Mesendoderm (in vitro differentiated cells): ENCODE measurements around the gene HNRNPA3.

ENCODE experiments used
- DNase-seq: peaks from one replicate; pipeline ENCODE4 v3.0.0; 2013
- H2AK5ac ChIP-seq: 2 replicates; pipeline ENCODE4 v1.6.1; 2013; ENCODE audit warnings: low read length, inconsistent platforms
- H2BK120ac ChIP-seq: 2 replicates; pipeline ENCODE4 v1.6.1; 2013; ENCODE audit warnings: low read depth, mild to moderate bottlenecking, low read length, moderate library complexity, mixed read lengths
- H2BK15ac ChIP-seq: replicated peaks from 2 replicates; pipeline ENCODE4 v1.6.1; 2013; ENCODE audit warnings: low read depth, mild to moderate bottlenecking, moderate library complexity
- H2BK5ac ChIP-seq: 2 replicates; pipeline ENCODE4 v1.6.1; 2013; ENCODE audit warnings: low read length, inconsistent platforms
- H3K18ac ChIP-seq: 2 replicates; pipeline ENCODE4 v1.6.1; 2013; ENCODE audit warnings: mild to moderate bottlenecking, low read length, mixed read lengths
- H3K23ac ChIP-seq: one replicate; pipeline ENCODE4 v1.6.1; 2013; ENCODE audit warnings: low read length
- H3K27ac ChIP-seq: 2 replicates; pipeline ENCODE4 v1.5.1; 2013; ENCODE audit warnings: low read depth, mild to moderate bottlenecking, inconsistent platforms, low read length, moderate library complexity
- H3K27me3 ChIP-seq: 2 replicates; pipeline ENCODE4 v1.6.1; 2013; ENCODE audit warnings: low read length, control low read depth, mild to moderate bottlenecking, inconsistent platforms; ENCODE audit not compliant: insufficient read depth, poor library complexity
- H3K36me3 ChIP-seq: 2 replicates; pipeline ENCODE4 v1.6.1; 2013; ENCODE audit warnings: low read length, inconsistent platforms; ENCODE audit not compliant: control insufficient read depth, insufficient read depth
- H3K4ac ChIP-seq: one replicate; pipeline ENCODE4 v1.6.1; 2013; ENCODE audit warnings: low read depth, mild to moderate bottlenecking, low read length, moderate library complexity
- H3K4me1 ChIP-seq: 2 replicates; pipeline ENCODE4 v1.6.1; 2013; ENCODE audit warnings: low read depth, low read length, inconsistent platforms; ENCODE audit not compliant: control insufficient read depth
- H3K4me2 ChIP-seq: 2 replicates; pipeline ENCODE4 v1.6.1; 2013; ENCODE audit warnings: low read length
- H3K4me3 ChIP-seq: 2 replicates; pipeline ENCODE4 v1.5.1; 2013; ENCODE audit warnings: mild to moderate bottlenecking, low read length
- H3K56ac ChIP-seq: one replicate; pipeline ENCODE4 v1.6.1; 2013; ENCODE audit warnings: low read length
- H3K79me1 ChIP-seq: 2 replicates; pipeline ENCODE4 v1.6.1; 2013; ENCODE audit warnings: low read length, inconsistent platforms
- H3K79me2 ChIP-seq: 2 replicates; pipeline ENCODE4 v1.6.1; 2013; ENCODE audit warnings: mild to moderate bottlenecking, low read length; ENCODE audit not compliant: control insufficient read depth, insufficient read depth
- H3K9ac ChIP-seq: 2 replicates; pipeline ENCODE4 v1.6.1; 2013; ENCODE audit warnings: low read length, inconsistent platforms
- H4K5ac ChIP-seq: one replicate; pipeline ENCODE4 v1.6.1; 2013; ENCODE audit warnings: low read length
- H4K8ac ChIP-seq: one replicate; pipeline ENCODE4 v1.6.1; 2013; ENCODE audit warnings: low read depth, mild to moderate bottlenecking, control low read depth, low read length, moderate library complexity
- WGBS: extraction: QIAGEN DNeasy Blood & Tissue Kit; methylation state at CpG from one replicate; pipeline ENCODE4 v1.1.7; 2013; ENCODE audit warnings: low lambda C conversion rate, missing lambda C conversion rate; ENCODE audit not compliant: insufficient coverage; ENCODE audit errors: extremely low coverage; 5-methylcytosine and 5-hydroxymethylcytosine counted together

The HNRNPA3 gene

DNA sequence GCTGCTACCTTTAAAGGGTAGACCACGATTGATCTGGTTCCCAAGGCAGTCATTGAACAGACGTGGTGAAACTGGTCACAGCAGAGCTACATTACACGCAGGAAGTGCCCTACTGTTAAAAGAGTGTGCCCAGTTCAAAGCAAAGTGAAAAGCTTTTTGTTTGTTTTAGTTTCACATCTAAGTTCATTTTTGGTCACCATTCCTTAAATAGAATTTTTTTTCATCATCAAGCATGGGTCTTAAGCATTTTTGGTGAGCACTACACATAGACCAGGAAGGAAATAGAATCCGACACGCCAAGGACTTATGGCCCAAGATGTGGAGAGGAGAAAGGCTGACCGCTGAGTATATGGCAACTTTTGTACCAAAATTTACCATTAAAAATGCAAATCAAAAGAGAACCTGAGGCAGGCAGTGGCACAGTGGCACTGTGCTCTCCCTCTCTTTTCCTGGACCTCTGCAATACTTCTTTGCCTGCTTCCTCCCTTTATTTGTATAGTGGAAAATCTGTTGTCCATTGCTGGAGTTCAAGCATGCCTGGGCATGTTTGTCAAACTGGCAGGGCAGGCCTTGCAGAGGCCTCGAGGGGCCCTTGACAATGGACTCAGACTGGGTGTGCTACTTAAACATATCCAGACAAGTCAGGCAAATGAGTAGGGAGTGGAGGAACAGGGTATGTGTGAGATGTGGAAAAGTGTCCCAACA lies 42.6 kb upstream of the HNRNPA3 start:
- no peaks in the 10 kb centered on the region for H3K79me2 ChIP-seq
- peak overlapping the region; percentile 48 for H2BK120ac ChIP-seq
- DNase-seq, result no peak
- no peaks in the 10 kb centered on the region for H3K36me3 ChIP-seq
- no peak overlapping the region for H3K27ac ChIP-seq
- no peak overlapping the region for H3K23ac ChIP-seq
- H3K18ac ChIP-seq, result peak overlapping the region; percentile 20
- no peak overlapping the region for H2BK5ac ChIP-seq
- H4K8ac ChIP-seq, result no peak overlapping the region
- no CpG with 5 or more reads among the region's 7 CpGs for WGBS
- H3K27me3 ChIP-seq, result no peaks in the 10 kb centered on the region
- H2BK15ac ChIP-seq, result no peak overlapping the region
- H4K5ac ChIP-seq, result no peak overlapping the region
- H3K56ac ChIP-seq, result peak overlapping the region; percentile 35
- H3K4me2 ChIP-seq, result no peak overlapping the region
- peak overlapping the region; percentile 37 for H3K4ac ChIP-seq
- no peak overlapping the region for H3K4me3 ChIP-seq
- peaks cover 6% of the 10 kb centered on the region for H3K4me1 ChIP-seq
- no peak overlapping the region for H2AK5ac ChIP-seq
- H3K9ac ChIP-seq, result no peak overlapping the region
- no peaks in the 10 kb centered on the region for H3K79me1 ChIP-seq

DNA sequence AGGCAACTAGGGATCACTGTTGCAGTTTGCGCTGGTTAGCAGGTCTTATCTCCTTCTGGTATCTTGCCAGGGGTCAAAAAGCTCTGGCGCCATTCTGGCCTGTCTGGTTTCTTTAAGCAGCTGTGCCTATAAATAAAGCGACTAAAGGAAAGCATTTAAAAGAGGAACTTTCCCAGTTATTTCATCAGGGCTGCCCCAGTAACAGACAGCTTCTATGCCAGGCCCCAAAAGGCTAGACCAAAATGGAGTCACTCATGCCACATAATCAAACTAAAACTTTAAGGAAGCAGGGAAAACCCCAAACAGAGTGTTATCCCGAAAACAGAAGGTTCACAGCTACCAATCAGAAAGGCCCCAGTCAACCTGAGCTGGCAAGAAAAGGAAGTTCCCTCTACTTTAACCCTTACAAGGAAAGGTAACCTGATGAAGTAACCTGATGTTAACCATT lies 41.2 kb upstream of the HNRNPA3 start:
- peak overlapping the region; percentile 40 for H3K56ac ChIP-seq
- no peaks in the 10 kb centered on the region for H3K79me2 ChIP-seq
- peak; percentile 33 for DNase-seq
- peak overlapping the region; percentile 90 for H2BK120ac ChIP-seq
- H3K4me1 ChIP-seq, result peaks cover under 1% of the 10 kb centered on the region
- WGBS, result no CpG with 5 or more reads among the region's 4 CpGs
- H3K4ac ChIP-seq, result peak overlapping the region; percentile 65
- no peak overlapping the region for H3K18ac ChIP-seq
- H3K9ac ChIP-seq, result no peak overlapping the region
- H4K5ac ChIP-seq, result no peak overlapping the region
- H3K27ac ChIP-seq, result no peak overlapping the region
- no peak overlapping the region for H2AK5ac ChIP-seq
- H3K23ac ChIP-seq, result no peak overlapping the region
- no peaks in the 10 kb centered on the region for H3K27me3 ChIP-seq
- no peak overlapping the region for H4K8ac ChIP-seq
- no peaks in the 10 kb centered on the region for H3K36me3 ChIP-seq
- H3K4me3 ChIP-seq, result no peak overlapping the region
- no peak overlapping the region for H2BK5ac ChIP-seq
- no peak overlapping the region for H3K4me2 ChIP-seq
- no peak overlapping the region for H2BK15ac ChIP-seq
- H3K79me1 ChIP-seq, result no peaks in the 10 kb centered on the region

DNA sequence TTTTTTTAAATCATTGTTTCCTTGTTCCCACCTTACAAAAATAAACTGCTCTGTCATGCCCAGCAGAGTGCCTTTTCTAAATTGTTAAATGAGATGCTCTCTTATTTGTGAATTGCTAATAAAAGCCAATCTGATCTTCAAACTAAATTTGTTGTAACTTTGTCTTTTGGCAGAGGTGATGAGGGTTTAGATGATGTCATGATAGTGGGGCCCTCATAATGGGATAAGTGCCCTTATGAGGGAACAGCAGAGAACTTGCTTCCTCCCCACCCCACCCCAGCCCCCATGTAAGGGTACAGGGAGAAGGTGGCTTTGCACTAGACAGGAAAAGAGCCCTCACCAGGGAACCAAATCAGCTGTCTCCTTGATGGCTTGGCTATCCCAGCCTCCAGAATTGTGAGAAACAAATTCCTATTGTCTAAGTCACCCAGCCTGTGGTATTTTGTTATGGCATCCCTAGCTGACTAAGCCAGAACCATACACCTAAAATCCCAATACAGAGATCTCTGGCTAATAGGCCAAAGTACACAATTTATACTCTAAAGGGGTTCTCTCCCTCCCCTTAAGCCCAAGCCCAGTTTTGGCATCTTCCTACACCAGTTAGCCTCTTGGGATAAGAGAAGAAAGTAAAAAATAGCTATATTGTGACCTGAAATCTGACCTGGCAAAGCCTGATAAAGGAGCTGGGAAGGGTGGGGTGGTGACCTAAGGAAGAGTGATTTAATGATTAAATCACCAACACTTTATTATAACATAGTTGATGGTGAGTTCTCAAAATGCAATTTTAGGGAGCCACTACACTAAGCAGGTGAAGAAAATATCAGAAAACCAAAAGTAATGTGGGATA lies 40.3 kb upstream of the HNRNPA3 start:
- Histone ChIP-seq H3K79me2 (no peaks in the 10 kb centered on the region), H3K27me3 (no peaks in the 10 kb centered on the region), H2BK120ac (no peak overlapping the region), H4K5ac (no peak overlapping the region), H2BK5ac (no peak overlapping the region), H3K4me3 (no peak overlapping the region), H3K79me1 (no peaks in the 10 kb centered on the region), H3K27ac (no peak overlapping the region), H3K56ac (no peak overlapping the region), H3K9ac (no peak overlapping the region), H4K8ac (no peak overlapping the region), H3K36me3 (no peaks in the 10 kb centered on the region), H3K23ac (no peak overlapping the region), H2AK5ac (no peak overlapping the region), H2BK15ac (peak overlapping the region; percentile 11), H3K4me2 (no peak overlapping the region), H3K4ac (peak overlapping the region; percentile 67), H3K4me1 (no peaks in the 10 kb centered on the region), H3K18ac (peak overlapping the region; percentile 34)
- DNase-seq, result peak; percentile 89

DNA sequence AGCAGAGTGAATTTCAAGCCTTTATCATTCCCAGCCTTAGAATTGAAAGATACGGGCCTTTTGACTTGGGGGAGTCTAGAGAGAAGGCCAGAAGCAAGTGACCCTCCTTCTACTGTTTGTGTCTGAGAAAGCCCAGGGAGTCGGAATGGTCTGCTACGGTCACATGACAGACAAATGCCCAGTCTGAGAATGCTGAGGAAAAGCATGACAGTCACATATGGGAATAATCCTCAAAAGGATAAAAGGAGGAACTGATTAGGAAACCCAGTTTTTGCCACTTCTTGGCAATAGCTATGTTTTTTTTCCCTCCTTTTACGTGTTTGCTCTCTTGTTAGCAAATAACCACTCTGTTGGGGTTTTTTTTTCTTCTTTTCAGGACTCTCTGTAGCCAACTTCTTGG lies 38.1 kb upstream of the HNRNPA3 start:
- no peak overlapping the region for H3K56ac ChIP-seq
- H3K4me1 ChIP-seq, result peaks cover 3% of the 10 kb centered on the region
- no peak overlapping the region for H2BK15ac ChIP-seq
- H3K4me3 ChIP-seq, result no peak overlapping the region
- DNase-seq, result no peak
- no CpG with 5 or more reads among the region's 4 CpGs for WGBS
- no peak overlapping the region for H3K4me2 ChIP-seq
- H2BK5ac ChIP-seq, result no peak overlapping the region
- H3K9ac ChIP-seq, result no peak overlapping the region
- H4K5ac ChIP-seq, result no peak overlapping the region
- no peaks in the 10 kb centered on the region for H3K27me3 ChIP-seq
- H3K36me3 ChIP-seq, result no peaks in the 10 kb centered on the region
- no peak overlapping the region for H4K8ac ChIP-seq
- no peak overlapping the region for H2AK5ac ChIP-seq
- H3K79me2 ChIP-seq, result no peaks in the 10 kb centered on the region
- H3K18ac ChIP-seq, result no peak overlapping the region
- no peak overlapping the region for H3K23ac ChIP-seq
- no peak overlapping the region for H3K27ac ChIP-seq
- no peak overlapping the region for H2BK120ac ChIP-seq
- H3K4ac ChIP-seq, result no peak overlapping the region
- H3K79me1 ChIP-seq, result no peaks in the 10 kb centered on the region

DNA sequence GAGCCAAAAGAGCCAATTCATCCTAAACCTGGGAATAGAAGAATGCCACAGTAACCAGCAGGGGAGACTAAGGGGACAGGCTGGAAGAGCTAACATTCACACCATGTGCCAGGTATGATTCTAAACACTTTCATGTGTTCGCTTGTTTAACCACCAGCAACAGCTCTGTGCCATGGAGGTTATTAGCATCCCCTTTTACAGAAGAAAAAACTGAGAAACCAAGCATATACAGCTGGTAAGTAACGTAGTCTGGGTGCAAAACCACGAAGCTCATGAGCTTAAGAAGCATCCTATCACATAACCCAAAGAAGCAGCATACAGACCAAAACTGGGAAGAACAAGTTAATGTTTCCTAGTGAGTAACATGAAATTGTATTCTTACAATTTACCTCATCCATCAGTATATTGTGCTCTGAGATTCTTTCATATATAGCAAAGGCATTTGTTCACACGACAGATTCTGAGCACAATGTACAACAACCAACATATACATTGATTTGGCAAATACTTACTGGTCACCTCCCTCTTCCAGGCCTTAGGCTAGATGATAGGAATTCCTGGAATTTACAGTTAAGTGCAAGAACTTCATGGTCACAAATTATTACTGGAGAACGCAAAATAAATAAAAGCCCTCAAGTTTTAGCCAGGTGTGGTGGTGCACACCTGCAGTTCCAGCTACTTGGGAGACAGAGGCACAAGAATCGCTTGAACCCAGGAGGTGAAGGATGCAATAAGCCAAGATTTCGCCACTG lies 36.5 kb upstream of the HNRNPA3 start:
- Histone ChIP-seq H3K79me1 (no peaks in the 10 kb centered on the region), H2AK5ac (no peak overlapping the region), H3K4ac (no peak overlapping the region), H3K56ac (no peak overlapping the region), H2BK120ac (no peak overlapping the region), H3K27me3 (no peaks in the 10 kb centered on the region), H3K9ac (no peak overlapping the region), H3K4me2 (no peak overlapping the region), H3K4me1 (peaks cover 3% of the 10 kb centered on the region), H3K4me3 (no peak overlapping the region), H3K18ac (no peak overlapping the region), H2BK5ac (no peak overlapping the region), H4K8ac (no peak overlapping the region), H4K5ac (no peak overlapping the region), H3K79me2 (no peaks in the 10 kb centered on the region), H2BK15ac (no peak overlapping the region), H3K27ac (no peak overlapping the region), H3K23ac (no peak overlapping the region), H3K36me3 (no peaks in the 10 kb centered on the region)
- WGBS, result no CpG with 5 or more reads among the region's 7 CpGs
- peak; percentile 49 for DNase-seq
